Left ventricle myocardium inferior (tissue), 1 donor: ENCODE measurements around the gene DAB2IP. TPM values are rescaled to one million over a fixed set of nuclear protein-coding genes. Genes with fewer than 3 reads are reported as not detected.

Experiments used
- DNase-seq: peaks from one replicate; pipeline ENCODE4 v3.0.0-alpha.2; 2020
- H3K27ac ChIP-seq: fragments of 200-600 bp; replicated peaks from 2 replicates; pipeline ENCODE4 v1.8.0; 2021
- H3K27me3 ChIP-seq: fragments of 200-600 bp; 2 replicates; pipeline ENCODE4 v1.8.0; 2021; ENCODE audit warnings: low read depth
- H3K36me3 ChIP-seq: fragments of 200-600 bp; 2 replicates; pipeline ENCODE4 v1.8.0; 2021
- H3K4me1 ChIP-seq: fragments of 200-600 bp; 2 replicates; pipeline ENCODE4 v1.8.0; 2021
- H3K4me3 ChIP-seq: fragments of 200-600 bp; 2 replicates; pipeline ENCODE4 v1.8.0; 2021; ENCODE audit warnings: mild to moderate bottlenecking, moderate library complexity
- H3K9me3 ChIP-seq: fragments of 200-600 bp; replicated peaks from 2 replicates; pipeline ENCODE4 v1.8.0; 2021
- CTCF ChIP-seq: fragments of 200-600 bp; IDR thresholded peaks from 2 replicates; pipeline ENCODE4 v1.8.0; 2021; ENCODE audit warnings: antibody characterized with exemption, mild to moderate bottlenecking, borderline replicate concordance
- intact Hi-C: fragments of 100-400 bp; cut with micrococcal nuclease; formaldehyde crosslinking; loops from one replicate; pipeline ENCODE4 v1.11.0; 2022
- total RNA-seq: library from RNA; stranded (reverse); fragmentation: NEBNext Ultra II Directional; extraction: Animal tissue kit (Norgen Biotek cat#: 25700); gene quantifications from one replicate; pipeline ENCODE4 v1.2.1, GENCODE V29; 2021
- donor health status: DM: no; HTN: yes; CAD: no; lungs with severe emphysema.

DAB2IP gene
- total RNA-seq, 1 donor from 2014 or later = 50.7 TPM

GRCh38 chr9:121686930-121687541 lies 35.6 kb downstream of the DAB2IP start:
- no peak overlapping the region for H3K4me3 ChIP-seq
- H3K27ac ChIP-seq = no peak overlapping the region
- TF ChIP-seq CTCF = peak; percentile 90
- H3K9me3 ChIP-seq = no peaks in the 10 kb centered on the region
- peaks cover 7% of the 10 kb centered on the region for H3K36me3 ChIP-seq
- peak; percentile 74 for DNase-seq
- intact Hi-C loops = loop anchor here (5.0 kb wide), 1 partner anchor 305 kb away; no protein-coding TSS in a partner anchor
- peaks cover 82% of the 10 kb centered on the region for H3K4me1 ChIP-seq
- no peaks in the 10 kb centered on the region for H3K27me3 ChIP-seq

GRCh38 chr9:121688146-121688680 lies 36.8 kb downstream of the DAB2IP start:
- TF ChIP-seq CTCF = no peak
- H3K4me3 ChIP-seq = no peak overlapping the region
- intact Hi-C loops = loop anchor here (5.0 kb wide), 1 partner anchor 304 kb away; no protein-coding TSS in a partner anchor
- peak; percentile 2 for DNase-seq
- H3K27ac ChIP-seq = no peak overlapping the region
- H3K27me3 ChIP-seq = no peaks in the 10 kb centered on the region
- no peaks in the 10 kb centered on the region for H3K36me3 ChIP-seq
- no peaks in the 10 kb centered on the region for H3K9me3 ChIP-seq
- peaks cover 82% of the 10 kb centered on the region for H3K4me1 ChIP-seq

GRCh38 chr9:121688681-121689080 lies 37.2 kb downstream of the DAB2IP start:
- intact Hi-C loops = loop anchor here (5.0 kb wide), 1 partner anchor 304 kb away; no protein-coding TSS in a partner anchor
- Histone ChIP-seq H3K36me3 (no peaks in the 10 kb centered on the region), H3K27me3 (no peaks in the 10 kb centered on the region), H3K27ac (no peak overlapping the region), H3K9me3 (no peaks in the 10 kb centered on the region), H3K4me3 (no peak overlapping the region), H3K4me1 (peaks cover 83% of the 10 kb centered on the region)
- DNase-seq = peak; percentile 8
- TF ChIP-seq CTCF = no peak

- TF ChIP-seq CTCF = no peak
- peak overlapping the region; percentile 21 for H3K27ac ChIP-seq
- H3K9me3 ChIP-seq = no peaks in the 10 kb centered on the region
- H3K4me3 ChIP-seq = no peak overlapping the region
- DNase-seq = peak; percentile 9
- no peaks in the 10 kb centered on the region for H3K27me3 ChIP-seq
- intact Hi-C loops = loop anchor here (5.0 to 10.0 kb wide), 3 partner anchors 135 to 303 kb away; no protein-coding TSS in a partner anchor
- no peaks in the 10 kb centered on the region for H3K36me3 ChIP-seq
- H3K4me1 ChIP-seq = peaks cover 77% of the 10 kb centered on the region
Observed at GRCh38 chr9:121689461-121690157, 38.2 kb downstream of the DAB2IP start.

- TF ChIP-seq CTCF = no peak
- Histone ChIP-seq H3K4me1 (peaks cover 73% of the 10 kb centered on the region), H3K9me3 (no peaks in the 10 kb centered on the region), H3K27me3 (no peaks in the 10 kb centered on the region), H3K36me3 (no peaks in the 10 kb centered on the region), H3K27ac (peak overlapping the region; percentile 21), H3K4me3 (no peak overlapping the region)
- intact Hi-C loops = loop anchor here (10.0 kb wide), 2 partner anchors 136 to 174 kb away; no protein-coding TSS in a partner anchor
- peak; percentile 9 for DNase-seq
Observed at GRCh38 chr9:121690316-121690715, 38.9 kb downstream of the DAB2IP start.
